Activated T-helper 1 cell treated with anti-CD3 and anti-CD28 coated beads, Interleukin-12 subunit alpha, Interleukin-12 subunit beta, Interleukin-2, Interleukin-4 antibody, amounts not matched to agents 30 ng/mL and 10 ng/mL and 1 ng/mL, durations not matched to agents 14 hours and 24 hours and 36 hours (primary cell): Measurements from ENCODE around the gene RNF166. TPM values are rescaled to one million over a fixed set of nuclear protein-coding genes. Genes with fewer than 3 reads are reported as not detected.

Experiments
- DNase-seq: peaks from one replicate; pipeline ENCODE4 v3.0.0; 2021; ENCODE audit warnings: low spot score
- H3K27ac Mint-ChIP-seq: one replicate; pipeline ENCODE4 v1.8.0; 2021; ENCODE audit warnings: mild to moderate bottlenecking, mixed read lengths
- H3K27me3 Mint-ChIP-seq: one replicate; pipeline ENCODE4 v1.8.0; 2022; ENCODE audit warnings: mild to moderate bottlenecking, moderate library complexity, mixed read lengths; ENCODE audit not compliant: insufficient read depth
- H3K36me3 Mint-ChIP-seq: one replicate; pipeline ENCODE4 v1.8.0; 2021; ENCODE audit warnings: low read depth, mixed read lengths
- H3K4me1 Mint-ChIP-seq: one replicate; pipeline ENCODE4 v1.8.0; 2021; ENCODE audit warnings: low read depth, mixed read lengths
- H3K4me3 Mint-ChIP-seq: one replicate; pipeline ENCODE4 v1.8.0; 2021; ENCODE audit warnings: mild to moderate bottlenecking, moderate library complexity, mixed read lengths
- H3K9me3 Mint-ChIP-seq: one replicate; pipeline ENCODE4 v1.8.0; 2021; ENCODE audit warnings: mixed read lengths
- intact Hi-C: fragments of 100-400 bp; cut with micrococcal nuclease; formaldehyde crosslinking; loops from one replicate; pipeline ENCODE4 v1.15.1; 2024
- total RNA-seq: library from RNA; stranded (reverse); gene quantifications from 2 replicates; pipeline ENCODE4 v1.2.3, GENCODE V29; 2022

RNF166 gene
- total RNA-seq, 1 donor from 2014 or later: 42.4 TPM

- no peak for DNase-seq
- H3K27ac Mint-ChIP-seq: no peak overlapping the region
- peak overlapping the region; percentile 80 for H3K4me3 Mint-ChIP-seq
- H3K27me3 Mint-ChIP-seq: peaks cover 3% of the 10 kb centered on the region
- no peaks in the 10 kb centered on the region for H3K9me3 Mint-ChIP-seq
- intact Hi-C loops: loop anchor here (1.0 kb wide), 3 partner anchors 15 to 35 kb away; partner anchors contain the start of genes CYBA and MVD
- H3K36me3 Mint-ChIP-seq: peaks cover 1% of the 10 kb centered on the region
- H3K4me1 Mint-ChIP-seq: peaks cover 46% of the 10 kb centered on the region
These were observed 20.2 kb downstream of the RNF166 start for GRCh38 chr16:88686062-88686438.

DNA sequence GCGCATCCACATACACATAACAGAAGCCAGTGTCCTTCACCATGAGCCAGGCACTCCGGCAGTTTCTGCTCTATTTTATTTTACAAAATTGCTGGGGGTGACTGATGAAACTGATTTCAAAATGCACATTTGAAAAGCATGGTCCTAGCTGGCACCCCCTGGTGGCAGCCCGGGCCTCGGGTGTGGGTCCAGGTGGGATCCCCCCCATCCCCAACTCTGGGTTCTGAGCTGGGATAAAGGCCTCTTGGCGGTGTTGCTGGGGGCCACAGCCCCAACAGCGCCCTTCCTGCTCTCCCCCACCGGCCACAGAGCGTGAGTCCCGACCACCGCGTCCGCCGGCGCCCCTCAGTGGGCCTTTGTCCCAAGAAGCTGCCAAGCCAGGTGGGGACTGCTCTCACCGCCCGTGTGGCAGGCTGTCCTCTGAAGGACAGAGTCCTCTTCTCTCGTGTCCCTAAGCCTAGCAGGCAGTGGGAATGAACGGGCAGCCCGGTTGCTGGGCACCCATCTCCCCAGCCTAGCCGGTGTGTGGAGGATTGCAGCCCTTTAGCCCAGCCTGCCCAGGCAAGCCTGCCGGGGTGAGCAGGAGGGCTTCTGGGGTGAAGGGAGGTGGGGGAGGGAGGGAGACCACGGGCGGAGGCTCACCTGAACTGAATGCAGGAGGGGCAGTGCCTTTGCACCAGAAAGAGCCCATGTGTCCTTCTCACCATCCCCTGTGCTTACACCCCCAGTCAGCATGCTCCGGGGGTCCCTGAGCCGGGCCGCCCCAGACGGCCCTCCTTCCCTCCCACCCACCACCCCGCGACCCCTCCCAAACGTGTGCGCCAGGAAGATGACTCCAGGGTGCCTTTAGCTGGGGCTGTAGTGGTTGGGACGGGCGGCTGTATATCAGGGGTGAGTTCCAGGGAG is 20.8 kb downstream of the RNF166 start:
- H3K27ac Mint-ChIP-seq: no peak overlapping the region
- peaks cover 5% of the 10 kb centered on the region for H3K36me3 Mint-ChIP-seq
- peaks cover 43% of the 10 kb centered on the region for H3K4me1 Mint-ChIP-seq
- intact Hi-C loops: loop anchor here (1.0 kb wide), 3 partner anchors 16 to 34 kb away; partner anchors contain the start of genes CYBA and MVD
- peaks cover 3% of the 10 kb centered on the region for H3K27me3 Mint-ChIP-seq
- DNase-seq: no peak
- H3K9me3 Mint-ChIP-seq: no peaks in the 10 kb centered on the region
- H3K4me3 Mint-ChIP-seq: peak overlapping the region; percentile 80

DNA sequence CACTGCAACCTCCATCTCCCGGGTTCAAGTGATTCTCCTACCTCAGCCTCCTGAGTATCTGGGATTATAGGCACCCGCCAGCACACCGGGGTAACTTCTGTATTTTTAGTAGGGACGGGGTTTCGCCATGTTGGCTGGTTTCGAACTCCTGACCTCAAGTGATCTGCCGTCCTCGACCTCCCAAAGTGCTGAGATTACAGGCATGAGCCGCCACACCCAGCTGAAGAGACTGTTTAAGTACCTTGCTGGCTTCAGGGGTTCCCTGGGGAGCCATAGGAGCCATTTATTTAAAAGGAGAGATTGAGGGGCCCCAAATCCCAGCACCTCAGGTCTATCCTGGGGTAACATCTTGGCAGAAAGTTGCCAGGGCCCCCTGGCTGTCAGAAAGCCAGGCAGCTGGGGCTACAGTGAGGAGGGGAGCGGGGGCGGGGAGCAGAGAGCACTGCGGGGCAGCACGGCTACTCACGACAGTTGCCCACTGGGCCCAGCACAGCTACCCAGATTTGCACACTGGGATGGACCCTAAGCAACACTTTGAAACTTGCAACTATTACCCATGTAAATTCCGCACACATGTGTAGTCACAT is 21.5 kb downstream of the RNF166 start:
- Mint-ChIP-seq H3K27ac (no peak overlapping the region), H3K36me3 (peaks cover 5% of the 10 kb centered on the region), H3K4me1 (peaks cover 38% of the 10 kb centered on the region), H3K27me3 (peaks cover 3% of the 10 kb centered on the region), H3K4me3 (peak overlapping the region; percentile 80), H3K9me3 (no peaks in the 10 kb centered on the region)
- no peak for DNase-seq
- intact Hi-C loops: no loop called here

- H3K36me3 Mint-ChIP-seq: peaks cover 5% of the 10 kb centered on the region
- peak overlapping the region; percentile 89 for H3K27ac Mint-ChIP-seq
- DNase-seq: peak; percentile 44
- H3K4me1 Mint-ChIP-seq: peaks cover 33% of the 10 kb centered on the region
- H3K9me3 Mint-ChIP-seq: no peaks in the 10 kb centered on the region
- intact Hi-C loops: loop anchor here (1.0 kb wide), 1 partner anchor 19 kb away; the partner anchor contains the start of gene MVD
- H3K27me3 Mint-ChIP-seq: peaks cover 3% of the 10 kb centered on the region
- H3K4me3 Mint-ChIP-seq: peak overlapping the region; percentile 66
These were observed 24.3 kb downstream of the RNF166 start for GRCh38 chr16:88681709-88682451.

DNA sequence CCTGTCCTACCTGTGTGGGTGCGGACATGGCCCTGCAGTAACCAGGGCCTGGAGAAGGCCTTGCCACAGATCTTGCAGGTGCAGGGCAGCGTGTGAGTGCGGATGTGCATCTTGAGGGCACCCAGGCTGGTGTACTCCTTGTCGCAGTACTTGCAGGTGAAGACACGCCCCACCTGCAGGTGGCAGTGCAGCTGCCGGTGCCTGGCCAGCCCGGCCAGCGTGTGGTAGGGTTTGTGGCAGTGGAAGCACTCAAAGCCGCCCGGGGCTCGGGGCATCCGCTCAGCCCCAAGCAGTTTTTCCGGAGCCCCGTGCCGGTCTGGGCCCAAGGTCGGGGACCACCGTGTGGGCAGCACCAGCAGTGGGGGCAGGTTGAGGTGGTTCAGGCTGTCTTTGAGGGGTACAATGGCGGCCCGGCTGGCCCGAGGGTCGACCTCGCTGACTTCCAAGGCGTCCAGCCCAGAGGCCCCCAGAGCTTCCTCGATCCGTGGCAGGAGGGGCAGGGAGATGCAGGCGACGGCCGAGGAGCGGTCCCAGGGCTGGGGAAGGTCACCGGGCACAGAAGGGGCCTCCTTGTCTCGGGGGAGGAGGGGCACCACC is 25.0 kb downstream of the RNF166 start:
- no peaks in the 10 kb centered on the region for H3K9me3 Mint-ChIP-seq
- peaks cover 33% of the 10 kb centered on the region for H3K4me1 Mint-ChIP-seq
- no peak for DNase-seq
- H3K4me3 Mint-ChIP-seq: peak overlapping the region; percentile 66
- peak overlapping the region; percentile 89 for H3K27ac Mint-ChIP-seq
- H3K36me3 Mint-ChIP-seq: peaks cover 5% of the 10 kb centered on the region
- H3K27me3 Mint-ChIP-seq: peaks cover 3% of the 10 kb centered on the region
- intact Hi-C loops: loop anchor here (1.0 kb wide), 1 partner anchor 18 kb away; the partner anchor contains the start of gene MVD

GRCh38 chr16:88680554-88681083 is 25.6 kb downstream of the RNF166 start:
- DNase-seq: no peak
- no peak overlapping the region for H3K27ac Mint-ChIP-seq
- H3K4me1 Mint-ChIP-seq: peaks cover 33% of the 10 kb centered on the region
- intact Hi-C loops: loop anchor here (1.0 kb wide), 1 partner anchor 17 kb away; the partner anchor contains the start of gene MVD
- H3K4me3 Mint-ChIP-seq: no peak overlapping the region
- peaks cover 8% of the 10 kb centered on the region for H3K36me3 Mint-ChIP-seq
- H3K27me3 Mint-ChIP-seq: peaks cover 3% of the 10 kb centered on the region
- no peaks in the 10 kb centered on the region for H3K9me3 Mint-ChIP-seq

GRCh38 chr16:88678224-88678979 is 27.8 kb downstream of the RNF166 start:
- H3K4me3 Mint-ChIP-seq: no peak overlapping the region
- DNase-seq: no peak
- H3K9me3 Mint-ChIP-seq: no peaks in the 10 kb centered on the region
- peaks cover 10% of the 10 kb centered on the region for H3K36me3 Mint-ChIP-seq
- H3K27me3 Mint-ChIP-seq: no peaks in the 10 kb centered on the region
- intact Hi-C loops: no loop called here
- H3K4me1 Mint-ChIP-seq: peaks cover 20% of the 10 kb centered on the region
- no peak overlapping the region for H3K27ac Mint-ChIP-seq

GRCh38 chr16:88677721-88678120 is 28.5 kb downstream of the RNF166 start:
- intact Hi-C loops: no loop called here
- Mint-ChIP-seq H3K4me3 (no peak overlapping the region), H3K27me3 (no peaks in the 10 kb centered on the region), H3K9me3 (no peaks in the 10 kb centered on the region), H3K4me1 (peaks cover 20% of the 10 kb centered on the region), H3K36me3 (peaks cover 10% of the 10 kb centered on the region), H3K27ac (no peak overlapping the region)
- no peak for DNase-seq

DNA sequence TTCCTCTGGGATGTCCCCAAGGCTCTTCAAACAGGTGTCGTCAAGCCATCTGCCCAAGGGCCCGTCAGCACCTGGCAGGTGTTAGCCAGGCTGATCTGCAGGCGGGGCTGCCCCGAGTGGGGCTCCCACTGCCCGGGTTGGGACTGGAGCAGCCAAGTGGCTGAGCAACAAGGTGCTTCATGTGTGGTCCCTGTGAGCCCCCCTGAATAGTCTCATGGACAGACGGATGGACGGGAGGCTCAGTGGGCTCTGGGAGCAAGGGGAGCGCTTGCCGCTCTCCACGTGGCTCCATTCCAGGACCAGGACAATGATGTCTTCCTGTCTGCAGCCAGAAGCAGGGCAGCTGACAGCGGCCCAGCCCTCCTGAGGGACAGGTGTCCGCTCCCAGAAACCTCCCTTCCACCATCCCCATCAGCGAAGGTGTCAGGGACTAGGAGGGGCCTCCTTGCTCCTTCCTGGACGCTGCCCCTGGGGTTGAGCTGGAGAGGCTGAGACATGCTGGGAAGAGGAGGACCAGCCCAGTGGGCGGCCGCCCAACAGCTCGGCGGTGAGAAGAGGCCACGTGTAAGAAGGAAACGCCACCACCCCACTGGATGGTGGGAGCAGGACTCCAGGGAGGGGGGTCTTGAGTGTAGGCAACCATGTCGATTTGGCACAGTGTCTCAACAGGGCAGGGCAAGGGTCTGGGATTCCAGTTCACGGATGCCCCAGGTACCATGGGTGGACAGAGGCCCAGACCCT is 29.5 kb downstream of the RNF166 start:
- Mint-ChIP-seq H3K27ac (no peak overlapping the region), H3K9me3 (no peaks in the 10 kb centered on the region), H3K36me3 (peaks cover 10% of the 10 kb centered on the region), H3K4me1 (peaks cover 10% of the 10 kb centered on the region), H3K4me3 (no peak overlapping the region), H3K27me3 (no peaks in the 10 kb centered on the region)
- DNase-seq: no peak
- intact Hi-C loops: no loop called here

- Mint-ChIP-seq H3K4me3 (no peak overlapping the region), H3K27ac (no peak overlapping the region), H3K4me1 (no peaks in the 10 kb centered on the region), H3K36me3 (peaks cover 7% of the 10 kb centered on the region), H3K27me3 (no peaks in the 10 kb centered on the region), H3K9me3 (no peaks in the 10 kb centered on the region)
- intact Hi-C loops: no loop called here
- no peak for DNase-seq
These were observed 32.4 kb downstream of the RNF166 start for GRCh38 chr16:88673716-88674379.

- peaks cover 11% of the 10 kb centered on the region for H3K36me3 Mint-ChIP-seq
- no peaks in the 10 kb centered on the region for H3K27me3 Mint-ChIP-seq
- intact Hi-C loops: no loop called here
- H3K4me3 Mint-ChIP-seq: no peak overlapping the region
- H3K4me1 Mint-ChIP-seq: no peaks in the 10 kb centered on the region
- DNase-seq: no peak
- H3K9me3 Mint-ChIP-seq: no peaks in the 10 kb centered on the region
- H3K27ac Mint-ChIP-seq: no peak overlapping the region
These were observed 33.4 kb downstream of the RNF166 start for GRCh38 chr16:88672776-88673175.
